Muscle layer of duodenum (tissue), 2 donors: ENCODE data around the gene PCDHA13.
A peak's percentile ranks its signal among the peaks of the same experiment; 100 is the strongest.
"Not testable (repeated sequence)": the region's sequence is repeated elsewhere in the genome, so short reads cannot be mapped to it uniquely, and the experiment has no call there.

Experiments used
- H3K27ac ChIP-seq: one replicate; pipeline ENCODE4 v1.7.0; 2013; ENCODE audit warnings: mild to moderate bottlenecking, low read length
- H3K27me3 ChIP-seq: one replicate; pipeline ENCODE4 v1.7.0; 2013; ENCODE audit warnings: low read depth, mild to moderate bottlenecking, control low read depth, low read length
- H3K36me3 ChIP-seq, 2 donors: one replicate each; pipeline ENCODE4 v1.7.0; 2013; ENCODE audit warnings: low read length in 2 of 2, control low read depth in 1 of 2, mild to moderate bottlenecking in 1 of 2; ENCODE audit not compliant: insufficient read depth in 2 of 2, control insufficient read depth in 1 of 2
- H3K4me1 ChIP-seq, 2 donors: one replicate each; pipeline ENCODE4 v1.7.0; 2013; ENCODE audit warnings: low read length in 2 of 2, mild to moderate bottlenecking in 2 of 2, control low read depth in 1 of 2, moderate library complexity in 1 of 2; ENCODE audit not compliant: insufficient read depth in 2 of 2, control insufficient read depth in 1 of 2
- H3K4me3 ChIP-seq, 2 donors: one replicate each; pipeline ENCODE4 v1.7.0; 2013; ENCODE audit warnings: low read length in 2 of 2, low read depth in 1 of 2, mild to moderate bottlenecking in 1 of 2
- H3K9me3 ChIP-seq, 2 donors: one replicate each; pipeline ENCODE4 v1.7.0; 2013; ENCODE audit warnings: low read length in 2 of 2, control low read depth in 1 of 2, mild to moderate bottlenecking in 1 of 2; ENCODE audit not compliant: control insufficient read depth in 1 of 2
- donor health status: healthy.

The PCDHA13 gene

DNA sequence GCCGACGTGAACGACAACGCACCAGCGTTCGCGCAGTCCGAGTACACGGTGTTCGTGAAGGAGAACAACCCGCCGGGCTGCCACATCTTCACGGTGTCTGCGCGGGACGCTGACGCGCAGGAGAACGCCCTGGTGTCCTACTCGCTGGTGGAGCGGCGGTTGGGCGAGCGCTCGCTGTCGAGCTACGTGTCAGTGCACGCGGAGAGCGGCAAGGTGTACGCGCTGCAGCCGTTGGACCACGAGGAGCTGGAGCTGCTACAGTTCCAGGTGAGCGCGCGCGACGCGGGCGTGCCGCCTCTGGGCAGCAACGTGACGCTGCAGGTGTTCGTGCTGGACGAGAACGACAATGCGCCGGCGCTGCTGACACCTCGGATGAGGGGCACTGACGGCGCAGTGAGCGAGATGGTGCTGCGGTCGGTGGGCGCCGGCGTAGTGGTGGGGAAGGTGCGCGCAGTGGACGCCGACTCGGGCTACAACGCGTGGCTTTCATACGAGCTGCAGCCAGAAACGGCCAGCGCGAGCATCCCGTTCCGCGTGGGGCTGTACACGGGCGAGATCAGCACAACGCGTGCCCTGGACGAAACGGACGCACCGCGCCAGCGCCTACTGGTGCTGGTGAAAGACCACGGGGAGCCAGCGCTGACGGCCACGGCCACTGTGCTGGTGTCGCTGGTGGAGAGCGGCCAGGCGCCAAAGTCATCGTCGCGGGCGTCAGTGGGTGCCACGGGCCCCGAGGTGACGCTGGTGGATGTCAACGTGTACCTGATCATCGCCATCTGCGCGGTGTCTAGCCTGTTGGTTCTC lies 31.9 kb upstream of the PCDHA13 start:
- H3K27ac ChIP-seq, H3K27me3 ChIP-seq, H3K4me1 ChIP-seq, H3K36me3 ChIP-seq, H3K4me3 ChIP-seq, H3K9me3 ChIP-seq: not testable (repeated sequence)

GRCh38 chr5:140855772-140856674 lies 25.9 kb upstream of the PCDHA13 start, which contains the start of gene PCDHA10:
PCDHA10 (plus strand) TSS chr5:140855897; CDS start chr5:140856049, 152 bp downstream.
- no peaks in the 10 kb centered on the region for H3K27me3 ChIP-seq
- H3K4me1 ChIP-seq, result no peaks in the 10 kb centered on the region
- H3K4me3 ChIP-seq, result peak within 1 kb of the TSS in 1 of 2 donors; percentile 23
- no peak within 1 kb of the TSS for H3K27ac ChIP-seq
- H3K9me3 ChIP-seq, result peaks cover 3 to 5% of the 10 kb centered on the region in 2 donors
- no peaks in the 10 kb centered on the region for H3K36me3 ChIP-seq

DNA sequence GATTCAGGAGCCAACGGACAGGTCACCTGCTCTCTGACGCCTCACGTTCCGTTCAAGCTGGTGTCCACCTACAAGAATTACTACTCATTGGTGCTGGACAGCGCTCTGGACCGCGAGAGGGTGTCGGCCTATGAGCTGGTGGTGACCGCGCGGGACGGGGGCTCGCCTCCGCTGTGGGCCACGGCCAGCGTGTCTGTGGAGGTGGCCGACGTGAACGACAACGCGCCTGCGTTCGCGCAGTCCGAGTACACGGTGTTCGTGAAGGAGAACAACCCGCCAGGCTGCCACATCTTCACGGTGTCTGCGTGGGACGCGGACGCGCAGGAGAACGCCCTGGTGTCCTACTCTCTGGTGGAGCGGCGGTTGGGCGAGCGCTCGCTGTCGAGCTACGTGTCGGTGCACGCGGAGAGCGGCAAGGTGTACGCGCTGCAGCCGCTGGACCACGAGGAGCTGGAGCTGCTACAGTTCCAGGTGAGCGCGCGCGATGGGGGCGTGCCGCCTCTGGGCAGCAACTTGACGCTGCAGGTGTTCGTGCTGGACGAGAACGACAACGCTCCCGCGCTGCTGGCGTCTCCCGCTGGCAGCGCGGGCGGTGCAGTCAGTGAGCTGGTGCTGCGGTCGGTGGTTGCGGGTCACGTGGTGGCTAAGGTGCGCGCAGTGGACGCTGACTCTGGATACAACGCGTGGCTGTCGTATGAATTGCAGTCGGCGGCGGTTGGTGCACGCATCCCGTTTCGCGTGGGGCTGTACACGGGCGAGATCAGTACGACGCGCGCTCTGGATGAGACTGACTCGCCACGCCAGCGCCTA lies 24.5 kb upstream of the PCDHA13 start:
- H3K4me1 ChIP-seq, result no peaks in the 10 kb centered on the region
- H3K27me3 ChIP-seq, result no peaks in the 10 kb centered on the region
- H3K4me3 ChIP-seq, result no peak overlapping the region
- H3K36me3 ChIP-seq, result no peaks in the 10 kb centered on the region
- H3K9me3 ChIP-seq, result peaks cover 5 to 16% of the 10 kb centered on the region in 2 donors
- no peak overlapping the region for H3K27ac ChIP-seq

DNA sequence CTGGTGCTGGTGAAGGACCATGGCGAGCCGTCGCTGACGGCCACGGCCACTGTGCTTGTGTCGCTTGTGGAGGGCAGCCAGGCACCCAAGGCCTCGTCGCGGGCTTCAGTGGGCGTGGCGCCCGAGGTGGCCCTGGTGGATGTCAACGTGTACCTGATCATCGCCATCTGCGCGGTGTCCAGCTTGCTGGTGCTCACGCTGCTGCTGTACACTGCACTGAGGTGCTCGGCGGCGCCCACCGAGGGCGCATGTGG lies 24.0 kb upstream of the PCDHA13 start:
- H3K9me3 ChIP-seq, result peaks cover 5 to 21% of the 10 kb centered on the region in 2 donors
- H3K4me3 ChIP-seq, result no peak overlapping the region
- H3K27me3 ChIP-seq, result no peaks in the 10 kb centered on the region
- H3K4me1 ChIP-seq, result no peaks in the 10 kb centered on the region
- H3K36me3 ChIP-seq, result no peaks in the 10 kb centered on the region
- H3K27ac ChIP-seq, result no peak overlapping the region

DNA sequence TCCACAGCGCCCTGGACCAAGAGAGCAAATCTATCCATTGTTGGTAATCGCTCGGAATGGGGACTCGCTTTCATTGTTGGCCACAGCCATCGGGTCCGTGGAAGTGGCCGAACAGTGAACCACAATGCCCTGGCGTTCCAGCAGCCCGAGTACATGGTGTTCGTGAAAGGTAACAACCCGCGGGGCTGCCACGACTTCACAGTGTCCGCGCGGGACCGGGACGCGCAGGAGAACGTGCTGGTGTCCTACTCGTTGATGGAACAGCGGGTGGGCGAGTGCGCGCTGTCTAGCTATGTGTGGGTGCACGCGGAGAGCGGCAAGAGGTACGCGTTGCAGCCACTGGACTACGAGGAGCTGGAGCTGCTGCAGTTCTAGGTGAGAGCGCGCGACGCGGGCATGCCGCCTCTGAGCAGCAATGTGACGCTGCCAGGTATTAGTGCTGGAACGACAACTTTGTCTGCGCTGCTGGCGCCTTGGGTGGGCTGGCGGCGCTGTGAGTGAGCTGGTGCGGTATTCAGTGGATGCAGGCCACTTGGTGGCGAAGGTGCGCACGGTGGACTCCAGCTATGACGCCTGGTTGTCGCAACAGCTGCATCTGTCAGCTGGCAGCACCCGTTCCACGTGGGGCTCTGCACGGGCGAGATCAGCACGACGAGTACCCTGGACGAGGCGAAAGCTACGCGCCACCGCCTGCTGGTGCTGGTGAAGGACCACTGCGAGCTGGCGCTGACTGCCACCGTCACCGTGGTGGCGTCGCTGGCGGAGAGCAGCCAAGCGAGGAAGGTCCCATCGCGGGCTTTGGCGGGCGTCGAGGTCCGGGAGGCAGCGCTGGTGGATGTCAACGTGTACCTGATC lies 19.3 kb upstream of the PCDHA13 start:
- no peak overlapping the region for H3K4me3 ChIP-seq
- H3K27ac ChIP-seq, result no peak overlapping the region
- H3K36me3 ChIP-seq, result no peaks in the 10 kb centered on the region
- no peaks in the 10 kb centered on the region for H3K4me1 ChIP-seq
- no peaks in the 10 kb centered on the region for H3K27me3 ChIP-seq
- H3K9me3 ChIP-seq, result peaks cover 0 to 26% of the 10 kb centered on the region in 2 donors

GRCh38 chr5:140868721-140869554 lies 13.0 kb upstream of the PCDHA13 start, which contains the start of gene PCDHA11:
PCDHA11 (plus strand) TSS chr5:140868957; CDS start chr5:140869104, 147 bp downstream.
- Histone ChIP-seq H3K36me3 (no peaks in the 10 kb centered on the region), H3K4me1 (no peaks in the 10 kb centered on the region), H3K4me3 (peak within 1 kb of the TSS in 1 of 2 donors; percentile 56), H3K27me3 (no peaks in the 10 kb centered on the region), H3K9me3 (peaks cover 0 to 26% of the 10 kb centered on the region in 2 donors), H3K27ac (no peak within 1 kb of the TSS)

- H3K9me3 ChIP-seq, result peaks cover 0 to 26% of the 10 kb centered on the region in 2 donors
- no peaks in the 10 kb centered on the region for H3K36me3 ChIP-seq
- no peak overlapping the region for H3K27ac ChIP-seq
- H3K27me3 ChIP-seq, result no peaks in the 10 kb centered on the region
- H3K4me1 ChIP-seq, result no peaks in the 10 kb centered on the region
- peak overlapping the region in 1 of 2 donors; percentile 56 for H3K4me3 ChIP-seq
Measured at GRCh38 chr5:140869555-140869886, 12.4 kb upstream of the PCDHA13 start.

DNA sequence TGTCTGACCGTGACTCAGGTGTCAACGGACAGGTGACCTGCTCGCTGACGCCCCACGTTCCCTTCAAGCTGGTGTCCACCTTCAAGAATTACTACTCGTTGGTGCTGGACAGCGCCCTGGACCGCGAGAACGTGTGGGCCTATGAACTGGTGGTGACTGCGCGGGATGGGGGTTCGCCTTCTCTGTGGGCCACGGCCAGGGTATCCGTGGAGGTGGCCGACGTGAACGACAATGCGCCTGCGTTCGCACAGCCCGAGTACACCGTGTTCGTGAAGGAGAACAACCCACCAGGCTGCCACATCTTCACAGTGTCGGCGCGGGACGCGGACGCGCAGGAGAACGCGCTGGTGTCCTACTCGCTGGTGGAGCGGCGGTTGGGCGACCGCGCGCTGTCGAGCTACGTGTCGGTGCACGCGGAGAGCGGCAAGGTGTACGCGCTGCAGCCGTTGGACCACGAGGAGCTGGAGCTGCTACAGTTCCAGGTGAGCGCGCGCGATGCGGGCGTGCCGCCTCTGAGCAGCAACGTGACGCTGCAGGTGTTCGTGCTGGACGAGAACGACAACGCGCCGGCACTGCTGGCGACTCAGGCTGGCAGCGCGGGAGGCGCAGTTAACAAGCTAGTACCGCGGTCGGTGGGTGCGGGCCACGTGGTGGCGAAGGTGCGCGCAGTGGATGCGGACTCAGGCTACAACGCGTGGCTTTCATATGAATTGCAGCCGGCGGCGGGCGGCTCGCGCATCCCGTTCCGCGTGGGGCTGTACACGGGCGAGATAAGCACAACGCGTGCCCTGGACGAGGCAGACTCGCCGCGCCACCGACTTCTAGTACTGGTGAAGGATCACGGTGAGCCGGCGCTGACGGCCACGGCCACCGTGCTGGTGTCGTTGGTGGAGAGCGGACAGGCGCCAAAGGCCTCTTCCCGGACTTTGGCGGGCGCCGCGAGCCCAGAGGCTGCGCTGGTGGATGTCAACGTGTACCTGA lies 11.4 kb upstream of the PCDHA13 start:
- peak overlapping the region in 1 of 2 donors; percentile 25 for H3K4me3 ChIP-seq
- no peaks in the 10 kb centered on the region for H3K36me3 ChIP-seq
- H3K27ac ChIP-seq, result no peak overlapping the region
- no peaks in the 10 kb centered on the region for H3K27me3 ChIP-seq
- H3K4me1 ChIP-seq, result no peaks in the 10 kb centered on the region
- peaks cover 0 to 32% of the 10 kb centered on the region in 2 donors for H3K9me3 ChIP-seq
